ENCODE results near the gene BRICD5. TPM values are rescaled to one million over a fixed set of nuclear protein-coding genes. Genes with fewer than 3 reads are reported as not detected.

The BRICD5 gene
- total RNA-seq, 2 experiments from 2014 or later: 8.0 to 8.8 TPM

DNA sequence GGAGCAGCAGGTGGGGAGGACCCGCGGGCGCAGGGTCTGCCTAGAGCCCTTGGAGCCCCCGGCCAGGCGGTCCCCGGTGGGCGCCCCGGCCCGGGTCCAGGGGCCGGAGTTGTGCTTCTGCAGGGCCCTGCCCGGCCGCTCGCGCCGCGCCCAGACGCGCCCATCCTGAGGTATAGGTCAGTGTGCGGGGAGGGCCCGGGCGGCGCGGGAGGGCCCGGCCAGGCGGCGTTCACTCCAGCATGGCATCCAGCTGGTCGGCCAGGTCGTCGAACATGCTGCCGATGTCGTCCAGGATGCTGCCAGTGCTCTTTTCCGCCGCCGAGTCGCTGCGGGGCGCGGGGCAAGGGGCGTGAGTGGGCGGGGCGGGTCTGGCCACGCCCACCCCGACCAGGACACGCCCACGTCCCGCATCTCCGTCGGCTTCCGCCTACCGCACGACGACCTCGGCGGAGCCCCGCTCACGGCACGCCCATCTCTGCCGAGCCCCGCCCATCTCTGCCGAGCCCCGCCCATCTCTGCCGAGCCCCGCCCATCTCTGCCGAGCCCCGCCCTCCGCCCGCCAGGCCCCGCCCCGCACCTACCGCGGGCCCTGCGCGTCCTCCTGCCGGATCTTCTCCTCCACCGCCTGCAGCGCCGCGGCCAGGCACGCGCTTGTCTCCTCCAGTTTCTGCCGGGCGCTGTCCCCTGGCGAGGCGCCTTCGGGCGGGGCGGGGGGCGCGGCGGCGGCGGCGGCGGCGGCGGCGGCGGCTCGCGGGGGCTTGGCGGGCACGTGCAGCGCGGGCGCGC lies 32.1 kb downstream of the BRICD5 start:
- no peak overlapping the region for H3K27ac Mint-ChIP-seq
- H3K27me3 Mint-ChIP-seq: no peaks in the 10 kb centered on the region
- ATAC-seq (peak; percentile 80), DNase-seq (peak; percentile 70)
- no peaks in the 10 kb centered on the region for H3K9me3 Mint-ChIP-seq (ENCODE audit: low read depth)
- no peaks in the 10 kb centered on the region for H3K4me1 Mint-ChIP-seq
- ChIA-PET POLR2A (no interaction called here), CTCF (no interaction called here)
- peaks cover 16% of the 10 kb centered on the region for H3K36me3 Mint-ChIP-seq (ENCODE audit: low read depth)
- no peak overlapping the region for H3K4me3 Mint-ChIP-seq
- intact Hi-C loops (cut with DNase I, micrococcal nuclease): loop anchor here in 1 of 2 experiments (1.0 kb wide), 4 partner anchors 27 to 359 kb away; partner anchors contain the start of genes E4F1 and MLST8

DNA sequence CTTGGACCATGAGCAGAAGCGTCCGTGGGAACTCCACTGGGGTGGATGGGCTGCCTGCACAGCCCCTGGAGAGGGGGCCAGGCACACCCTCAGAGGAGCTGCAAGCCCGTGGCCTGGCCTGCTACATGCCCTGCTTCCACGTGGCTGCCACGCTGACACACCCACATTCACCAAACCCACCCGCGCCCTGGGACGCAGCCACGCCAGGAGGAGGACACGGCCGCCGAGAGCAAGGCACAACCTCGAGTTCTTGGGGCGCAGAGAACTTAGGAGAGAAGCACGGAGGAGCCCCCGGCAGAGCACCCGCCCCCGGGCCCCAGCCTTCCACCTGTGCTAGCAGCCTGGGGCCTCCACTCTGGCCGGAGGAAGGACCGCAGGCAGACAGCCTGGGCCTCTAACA lies 33.1 kb downstream of the BRICD5 start:
- ATAC-seq (no peak), DNase-seq (no peak)
- intact Hi-C loops (cut with DNase I, micrococcal nuclease): no loop called here
- ChIA-PET CTCF (no interaction called here), POLR2A (no interaction called here)
- Mint-ChIP-seq H3K4me3 (no peak overlapping the region), H3K27me3 (no peaks in the 10 kb centered on the region), H3K27ac (no peak overlapping the region), H3K36me3 (ENCODE audit: low read depth) (peaks cover 18% of the 10 kb centered on the region), H3K4me1 (no peaks in the 10 kb centered on the region), H3K9me3 (ENCODE audit: low read depth) (no peaks in the 10 kb centered on the region)

DNA sequence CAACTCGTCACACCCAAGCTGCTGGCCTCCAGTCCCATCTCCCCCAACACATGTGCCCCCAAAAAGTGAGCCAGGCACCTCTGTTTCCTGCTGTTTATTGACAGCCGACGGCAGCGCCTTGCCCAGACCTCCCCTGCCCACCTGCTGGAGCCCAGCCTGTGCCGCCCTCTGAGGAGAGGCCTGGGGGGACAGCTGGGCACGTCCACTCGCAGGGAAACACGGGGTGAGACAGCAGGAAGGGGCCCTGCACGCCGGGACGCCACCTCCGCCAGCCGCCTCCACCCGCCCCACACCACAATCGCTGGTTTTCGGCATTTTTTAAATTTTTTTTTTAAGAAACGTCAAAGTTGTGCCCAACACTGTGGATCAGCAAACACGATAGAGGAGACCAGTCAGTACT lies 33.6 kb downstream of the BRICD5 start:
- POLR2A ChIA-PET: no interaction called here
- Mint-ChIP-seq H3K4me3 (no peak overlapping the region), H3K9me3 (ENCODE audit: low read depth) (no peaks in the 10 kb centered on the region), H3K4me1 (no peaks in the 10 kb centered on the region), H3K36me3 (ENCODE audit: low read depth) (peaks cover 18% of the 10 kb centered on the region), H3K27ac (no peak overlapping the region), H3K27me3 (no peaks in the 10 kb centered on the region)
- ATAC-seq (no peak), DNase-seq (no peak)
- CTCF ChIA-PET: no interaction called here
- intact Hi-C loops (cut with DNase I, micrococcal nuclease): no loop called here

DNA sequence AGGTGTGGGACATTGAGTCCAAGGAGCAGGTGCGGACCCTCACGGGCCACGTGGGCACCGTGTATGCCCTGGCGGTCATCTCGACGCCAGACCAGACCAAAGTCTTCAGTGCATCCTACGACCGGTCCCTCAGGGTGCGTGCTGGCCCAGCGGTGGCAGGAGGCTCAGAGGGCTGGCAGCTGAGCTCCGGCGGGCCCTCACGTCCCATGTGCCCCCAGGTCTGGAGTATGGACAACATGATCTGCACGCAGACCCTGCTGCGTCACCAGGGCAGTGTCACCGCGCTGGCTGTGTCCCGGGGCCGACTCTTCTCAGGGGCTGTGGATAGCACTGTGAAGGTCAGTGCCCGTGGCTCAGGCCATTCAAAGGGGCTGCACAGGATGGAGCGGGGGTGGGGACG lies 34.6 kb downstream of the BRICD5 start:
- H3K9me3 Mint-ChIP-seq (ENCODE audit: low read depth): no peaks in the 10 kb centered on the region
- no peak for DNase-seq
- H3K36me3 Mint-ChIP-seq (ENCODE audit: low read depth): peaks cover 18% of the 10 kb centered on the region
- no peaks in the 10 kb centered on the region for H3K27me3 Mint-ChIP-seq
- H3K4me3 Mint-ChIP-seq: no peak overlapping the region
- ATAC-seq: no peak
- ChIA-PET CTCF (no interaction called here), POLR2A (no interaction called here)
- no peaks in the 10 kb centered on the region for H3K4me1 Mint-ChIP-seq
- H3K27ac Mint-ChIP-seq: no peak overlapping the region
- intact Hi-C loops (cut with DNase I, micrococcal nuclease): no loop called here

DNA sequence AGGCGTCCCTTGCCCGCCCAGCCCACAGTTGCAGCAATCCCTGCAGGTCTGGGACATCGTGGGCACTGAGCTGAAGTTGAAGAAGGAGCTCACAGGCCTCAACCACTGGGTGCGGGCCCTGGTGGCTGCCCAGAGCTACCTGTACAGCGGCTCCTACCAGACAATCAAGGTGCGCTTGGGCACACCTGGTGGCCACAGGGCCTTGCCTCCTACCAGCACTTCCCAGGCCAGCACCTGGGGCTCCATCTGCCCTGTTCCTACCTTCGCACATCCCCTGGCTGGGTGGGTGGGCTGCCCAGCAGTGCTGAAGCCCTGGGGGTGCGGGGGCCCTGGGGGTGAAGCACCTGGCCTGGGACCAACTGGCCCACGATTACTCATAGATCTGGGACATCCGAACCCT lies 35.2 kb downstream of the BRICD5 start:
- ChIA-PET CTCF (no interaction called here), POLR2A (no interaction called here)
- intact Hi-C loops (cut with DNase I, micrococcal nuclease): no loop called here
- no peaks in the 10 kb centered on the region for H3K27me3 Mint-ChIP-seq
- peaks cover 18% of the 10 kb centered on the region for H3K36me3 Mint-ChIP-seq (ENCODE audit: low read depth)
- no peaks in the 10 kb centered on the region for H3K9me3 Mint-ChIP-seq (ENCODE audit: low read depth)
- no peaks in the 10 kb centered on the region for H3K4me1 Mint-ChIP-seq
- ATAC-seq (no peak), DNase-seq (no peak)
- H3K27ac Mint-ChIP-seq: no peak overlapping the region
- no peak overlapping the region for H3K4me3 Mint-ChIP-seq

DNA sequence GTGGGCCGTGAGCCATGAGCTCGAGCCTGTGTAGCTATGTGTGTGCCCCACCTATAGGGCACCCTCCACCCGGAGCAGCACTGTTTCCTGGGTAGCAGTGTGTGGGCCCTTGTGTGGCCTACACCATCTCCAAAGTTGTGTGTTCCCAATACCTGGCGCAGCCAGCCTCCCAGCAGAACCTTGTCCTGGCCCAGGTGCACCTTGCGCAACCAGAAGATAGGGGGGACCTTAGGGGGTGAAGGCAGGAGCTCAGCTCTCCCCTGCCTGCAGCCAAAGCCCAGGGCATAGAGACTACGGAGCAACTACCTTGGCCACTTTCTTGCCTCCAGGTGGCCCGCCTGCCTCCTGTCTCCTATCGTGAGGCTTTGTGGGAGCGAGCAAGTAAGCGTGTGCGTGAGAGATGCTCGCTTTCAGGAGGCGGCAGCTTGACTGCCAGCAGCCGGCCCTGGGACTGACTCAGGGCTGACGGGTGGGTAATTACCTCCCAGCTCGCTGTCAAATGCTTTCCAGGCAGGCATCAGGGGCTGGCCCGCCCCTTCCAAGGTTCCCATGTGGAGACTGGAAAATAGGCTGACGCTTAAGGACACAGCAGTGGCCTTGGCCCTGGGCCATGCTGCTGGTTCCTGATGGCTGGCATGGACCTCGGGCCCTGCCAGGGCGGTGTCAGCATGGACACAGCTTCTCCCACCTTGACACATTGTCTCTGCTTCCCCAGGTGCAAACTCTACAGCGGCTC lies 36.1 kb downstream of the BRICD5 start:
- POLR2A ChIA-PET: no interaction called here
- intact Hi-C loops (cut with DNase I, micrococcal nuclease): no loop called here
- Mint-ChIP-seq H3K36me3 (ENCODE audit: low read depth) (peaks cover 18% of the 10 kb centered on the region), H3K27ac (no peak overlapping the region), H3K4me3 (no peak overlapping the region), H3K9me3 (ENCODE audit: low read depth) (no peaks in the 10 kb centered on the region), H3K4me1 (no peaks in the 10 kb centered on the region), H3K27me3 (no peaks in the 10 kb centered on the region)
- ATAC-seq (no peak), DNase-seq (no peak)
- CTCF ChIA-PET: interaction anchor here (0.6 kb wide), 1 partner anchor 152 kb away, joined by 3 read pairs; no protein-coding TSS in a partner anchor

DNA sequence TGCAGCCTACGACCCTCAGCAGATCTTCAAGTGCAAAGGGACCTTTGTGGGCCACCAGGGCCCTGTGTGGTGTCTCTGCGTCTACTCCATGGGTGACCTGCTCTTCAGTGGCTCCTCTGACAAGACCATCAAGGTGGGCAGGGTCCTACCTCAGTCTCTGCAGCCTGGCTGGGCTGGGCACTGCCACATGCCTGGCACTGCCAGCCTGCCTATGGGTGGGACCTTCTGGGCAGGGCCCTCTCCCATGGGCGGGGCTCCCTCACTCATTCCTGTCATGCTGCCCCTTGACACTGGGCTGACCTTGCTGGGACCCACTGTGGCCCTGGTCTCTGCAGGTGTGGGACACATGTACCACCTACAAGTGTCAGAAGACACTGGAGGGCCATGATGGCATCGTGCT lies 36.7 kb downstream of the BRICD5 start:
- Mint-ChIP-seq H3K27ac (no peak overlapping the region), H3K4me1 (no peaks in the 10 kb centered on the region), H3K4me3 (no peak overlapping the region), H3K27me3 (no peaks in the 10 kb centered on the region), H3K36me3 (ENCODE audit: low read depth) (peaks cover 18% of the 10 kb centered on the region), H3K9me3 (ENCODE audit: low read depth) (no peaks in the 10 kb centered on the region)
- no peak for DNase-seq
- ATAC-seq: no peak
- ChIA-PET POLR2A (no interaction called here), CTCF (no interaction called here)
- intact Hi-C loops (cut with DNase I, micrococcal nuclease): no loop called here

DNA sequence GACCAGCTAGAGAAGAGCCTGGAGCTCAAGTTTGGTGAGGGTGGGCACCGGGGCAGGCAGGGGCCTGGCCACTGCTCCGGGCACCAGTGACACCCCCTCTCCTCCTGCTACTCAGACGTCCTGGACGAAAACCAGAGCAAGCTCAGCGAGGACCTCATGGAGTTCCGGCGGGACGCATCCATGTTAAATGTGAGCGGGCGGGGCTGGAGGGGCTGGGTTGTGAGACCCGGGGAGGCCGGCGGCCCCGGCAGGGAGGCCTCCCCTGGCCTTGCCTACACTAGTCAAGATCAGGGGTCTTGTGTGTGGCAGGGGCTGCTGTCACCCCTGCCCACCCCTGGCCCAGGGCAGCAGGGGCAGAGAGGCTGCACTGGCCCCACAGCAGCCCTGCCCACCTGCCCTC lies 37.3 kb downstream of the BRICD5 start:
- DNase-seq: no peak
- ChIA-PET CTCF (interaction anchor here (1.1 kb wide), 1 partner anchor 21 kb away, joined by 3 read pairs; no protein-coding TSS in a partner anchor), POLR2A (interaction anchor here (1.3 kb wide), 1 partner anchor 18 kb away, joined by 4 read pairs; the partner anchor contains the start of gene TRAF7)
- no peak for ATAC-seq
- H3K9me3 Mint-ChIP-seq (ENCODE audit: low read depth): no peaks in the 10 kb centered on the region
- H3K4me3 Mint-ChIP-seq: no peak overlapping the region
- intact Hi-C loops (cut with DNase I, micrococcal nuclease): no loop called here
- no peaks in the 10 kb centered on the region for H3K27me3 Mint-ChIP-seq
- H3K4me1 Mint-ChIP-seq: no peaks in the 10 kb centered on the region
- peaks cover 18% of the 10 kb centered on the region for H3K36me3 Mint-ChIP-seq (ENCODE audit: low read depth)
- H3K27ac Mint-ChIP-seq: no peak overlapping the region

DNA sequence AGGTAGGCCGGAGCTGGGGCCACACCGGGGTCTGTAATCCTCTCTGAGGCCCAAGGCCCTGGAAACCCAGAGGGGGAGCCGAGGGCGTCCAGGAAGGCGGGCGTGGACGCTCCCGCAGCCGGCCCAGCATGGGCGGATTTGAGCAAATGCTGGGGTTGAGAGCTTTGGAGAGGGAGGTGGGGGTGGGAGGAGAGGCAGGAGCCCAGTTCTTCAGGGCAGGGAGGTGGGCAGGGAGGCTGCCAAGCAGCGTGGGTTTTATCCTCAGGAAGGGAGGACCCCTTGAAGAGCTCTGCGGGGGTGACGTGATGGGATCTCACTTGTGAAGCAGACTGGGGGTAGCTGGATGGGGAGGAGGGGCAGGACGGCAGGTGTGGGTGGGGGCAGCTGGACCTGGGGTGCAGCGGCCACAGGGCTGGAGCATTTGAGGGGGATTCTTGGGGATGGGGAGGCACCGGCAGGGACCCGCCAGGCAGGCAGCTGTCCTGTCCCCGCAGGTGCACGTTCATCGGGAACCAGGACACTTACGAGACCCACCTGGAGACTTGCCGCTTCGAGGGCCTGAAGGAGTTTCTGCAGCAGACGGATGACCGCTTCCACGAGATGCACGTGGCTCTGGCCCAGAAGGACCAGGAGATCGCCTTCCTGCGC lies 37.9 kb downstream of the BRICD5 start:
- ChIA-PET CTCF (interaction anchor here (1.1 kb wide), 1 partner anchor 21 kb away, joined by 3 read pairs; no protein-coding TSS in a partner anchor), POLR2A (interaction anchor here (1.3 kb wide), 1 partner anchor 18 kb away, joined by 4 read pairs; the partner anchor contains the start of gene TRAF7)
- Mint-ChIP-seq H3K9me3 (ENCODE audit: low read depth) (no peaks in the 10 kb centered on the region), H3K27ac (no peak overlapping the region), H3K4me3 (no peak overlapping the region), H3K27me3 (no peaks in the 10 kb centered on the region), H3K36me3 (ENCODE audit: low read depth) (peaks cover 18% of the 10 kb centered on the region), H3K4me1 (no peaks in the 10 kb centered on the region)
- intact Hi-C loops (cut with DNase I, micrococcal nuclease): no loop called here
- ATAC-seq (no peak), DNase-seq (no peak)

DNA sequence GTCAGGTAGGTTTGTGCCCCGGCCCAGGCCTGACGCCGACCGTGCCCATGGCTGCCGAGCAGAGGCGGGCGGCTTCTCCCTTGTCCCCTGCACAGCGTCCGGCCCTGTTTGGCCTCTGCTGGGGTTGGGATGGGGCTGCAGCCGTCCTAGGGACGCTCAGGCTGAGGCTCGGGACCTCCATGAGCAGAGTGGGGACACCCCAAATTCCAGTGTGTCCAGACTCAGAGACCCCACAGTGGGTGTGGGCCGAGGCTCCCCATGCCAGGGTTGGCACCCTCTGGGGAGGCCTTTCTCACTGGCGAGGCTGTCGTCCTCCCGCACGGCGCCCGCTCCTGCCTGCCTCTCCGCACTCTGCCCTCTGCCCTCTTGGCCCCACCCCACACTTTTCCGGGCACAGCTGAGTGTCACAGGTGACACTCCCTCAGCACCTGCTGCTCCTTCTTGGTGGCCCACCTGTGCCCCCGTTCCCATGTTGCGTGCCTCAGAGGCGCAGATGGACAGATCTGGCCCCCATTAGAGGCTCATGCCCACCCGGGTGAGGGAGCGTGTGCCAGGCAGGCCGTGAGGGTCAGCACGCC lies 39.0 kb downstream of the BRICD5 start:
- intact Hi-C loops (cut with DNase I, micrococcal nuclease): no loop called here
- Mint-ChIP-seq H3K4me1 (no peaks in the 10 kb centered on the region), H3K4me3 (no peak overlapping the region), H3K9me3 (ENCODE audit: low read depth) (no peaks in the 10 kb centered on the region), H3K36me3 (ENCODE audit: low read depth) (peaks cover 15% of the 10 kb centered on the region), H3K27ac (no peak overlapping the region), H3K27me3 (no peaks in the 10 kb centered on the region)
- CTCF ChIA-PET: no interaction called here
- DNase-seq (no peak), ATAC-seq (no peak)
- POLR2A ChIA-PET: no interaction called here

DNA sequence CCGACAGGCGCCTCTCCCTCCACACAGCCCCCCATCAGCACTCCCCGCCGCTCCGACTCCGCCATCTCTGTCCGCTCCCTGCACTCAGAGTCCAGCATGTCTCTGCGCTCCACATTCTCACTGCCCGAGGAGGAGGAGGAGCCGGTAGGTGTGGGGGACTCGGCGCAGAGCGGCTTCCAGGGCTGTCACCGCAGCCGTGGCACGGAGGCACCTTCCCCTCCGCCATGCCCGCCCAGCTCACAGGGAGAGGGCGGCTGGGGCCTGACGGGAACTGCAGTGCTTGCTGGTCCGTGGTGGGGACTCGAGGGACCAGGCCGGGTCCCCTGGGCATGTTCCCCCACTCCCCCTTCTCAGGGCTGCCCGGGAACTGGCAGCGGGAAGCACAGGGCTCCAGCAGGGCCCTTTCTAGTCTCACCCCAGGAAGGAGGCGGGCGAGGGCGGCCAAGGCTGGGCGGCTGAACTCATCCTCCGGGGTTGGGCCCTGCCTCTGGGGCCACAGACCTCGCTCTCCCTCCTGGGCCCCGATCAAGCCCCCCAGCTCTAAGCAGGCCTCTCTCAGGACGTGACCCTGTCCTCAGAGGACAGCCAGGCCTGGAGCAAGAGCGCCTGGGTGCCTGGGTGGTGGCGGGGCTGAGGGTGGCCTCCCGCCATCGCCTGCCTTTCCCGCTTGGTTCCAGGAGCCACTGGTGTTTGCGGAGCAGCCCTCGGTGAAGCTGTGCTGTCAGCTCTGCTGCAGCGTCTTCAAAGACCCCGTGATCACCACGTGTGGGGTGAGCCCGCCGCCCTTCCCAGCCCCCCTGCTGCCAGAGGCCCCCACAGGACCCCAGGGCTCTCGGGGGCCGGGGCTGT lies 39.9 kb downstream of the BRICD5 start:
- Mint-ChIP-seq H3K4me1 (no peaks in the 10 kb centered on the region), H3K9me3 (ENCODE audit: low read depth) (no peaks in the 10 kb centered on the region), H3K4me3 (no peak overlapping the region), H3K27me3 (no peaks in the 10 kb centered on the region), H3K36me3 (ENCODE audit: low read depth) (peaks cover 14% of the 10 kb centered on the region), H3K27ac (no peak overlapping the region)
- ATAC-seq (no peak), DNase-seq (no peak)
- POLR2A ChIA-PET: no interaction called here
- intact Hi-C loops (cut with DNase I, micrococcal nuclease): no loop called here
- CTCF ChIA-PET: no interaction called here

Measured in activated CD4-positive, alpha-beta T cell treated with anti-CD3 and anti-CD28 coated beads for 36 hours (primary cell).